ENCODE results near the gene FAM131C. TPM values are rescaled to one million over a fixed set of nuclear protein-coding genes. Genes with fewer than 3 reads are reported as not detected.

The FAM131C gene
- polyA plus RNA-seq, 1 donor from 2014 or later: 0.97 TPM

DNA sequence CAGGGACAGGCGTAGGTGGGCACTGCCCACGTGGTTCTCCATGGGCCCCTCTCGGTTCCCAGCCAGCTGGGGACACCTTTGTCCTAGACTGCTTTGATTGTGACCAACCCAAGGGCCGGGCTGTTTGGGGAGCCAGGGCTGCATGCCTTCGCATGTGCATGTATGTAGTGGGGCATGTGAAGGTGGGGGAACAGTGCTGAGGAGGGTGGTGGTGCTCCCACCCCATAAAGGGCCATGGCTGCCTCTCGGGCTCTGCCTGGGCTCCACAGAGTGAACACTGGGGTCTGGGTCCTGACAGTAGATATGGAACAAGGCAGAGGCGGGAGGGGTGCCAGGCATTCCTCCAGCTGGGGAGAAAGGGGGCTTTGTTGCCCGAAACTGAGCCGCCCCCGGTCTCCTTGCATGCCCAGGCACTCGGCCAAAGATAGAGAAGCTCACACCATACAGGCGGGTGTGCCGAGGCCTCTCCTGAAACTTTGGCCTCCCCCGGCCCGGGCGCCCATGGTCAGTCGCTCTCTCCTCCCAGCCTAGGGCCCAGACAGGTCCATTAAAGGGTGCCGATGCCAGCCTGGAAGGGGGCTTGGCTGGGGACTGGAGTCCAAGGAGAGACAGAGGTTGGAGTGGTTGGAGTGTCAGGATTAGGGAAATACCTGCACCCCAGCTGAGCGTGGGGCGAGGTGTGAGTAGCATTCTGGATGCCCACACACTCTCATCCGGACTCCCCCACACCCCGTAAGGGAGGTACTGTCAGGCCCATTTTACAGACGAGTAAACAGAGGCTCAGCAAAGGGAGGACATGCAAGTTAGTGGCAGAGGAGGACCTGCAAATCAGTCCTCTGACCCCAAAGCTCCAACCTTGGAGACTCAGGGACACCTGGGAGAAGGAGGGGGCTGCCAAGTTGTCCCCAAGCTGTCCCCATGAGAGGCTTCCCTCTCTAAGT lies 41.3 kb upstream of the FAM131C start:
- Histone ChIP-seq H3K9me2 (ENCODE audit: insufficient read depth, low read length) (no peaks in the 10 kb centered on the region), H3K9me3 (ENCODE audit: low read length) (no peaks in the 10 kb centered on the region), H3K79me2 (replicated peaks; ENCODE audit: insufficient read depth, low read length) (no peaks in the 10 kb centered on the region), H3F3A (ENCODE audit: insufficient read depth, low read length, poor library complexity, severe bottlenecking) (no peaks in the 10 kb centered on the region), H3K27ac (ENCODE audit: low read length) (no peak overlapping the region), H3K9ac (ENCODE audit: low read length) (no peak overlapping the region), H2AFZ (ENCODE audit: low read depth, low read length) (no peak overlapping the region), H3K27me3 (ENCODE audit: insufficient read depth, low read depth, low read length) (no peaks in the 10 kb centered on the region), H3K36me3 (ENCODE audit: insufficient read depth, low read length) (no peaks in the 10 kb centered on the region), H4K20me1 (ENCODE audit: insufficient read depth) (no peaks in the 10 kb centered on the region), H3K4me3 (ENCODE audit: low read length) (no peak overlapping the region), H3K4me2 (ENCODE audit: low read length) (no peak overlapping the region)
- TF ChIP-seq, protein P1, sequence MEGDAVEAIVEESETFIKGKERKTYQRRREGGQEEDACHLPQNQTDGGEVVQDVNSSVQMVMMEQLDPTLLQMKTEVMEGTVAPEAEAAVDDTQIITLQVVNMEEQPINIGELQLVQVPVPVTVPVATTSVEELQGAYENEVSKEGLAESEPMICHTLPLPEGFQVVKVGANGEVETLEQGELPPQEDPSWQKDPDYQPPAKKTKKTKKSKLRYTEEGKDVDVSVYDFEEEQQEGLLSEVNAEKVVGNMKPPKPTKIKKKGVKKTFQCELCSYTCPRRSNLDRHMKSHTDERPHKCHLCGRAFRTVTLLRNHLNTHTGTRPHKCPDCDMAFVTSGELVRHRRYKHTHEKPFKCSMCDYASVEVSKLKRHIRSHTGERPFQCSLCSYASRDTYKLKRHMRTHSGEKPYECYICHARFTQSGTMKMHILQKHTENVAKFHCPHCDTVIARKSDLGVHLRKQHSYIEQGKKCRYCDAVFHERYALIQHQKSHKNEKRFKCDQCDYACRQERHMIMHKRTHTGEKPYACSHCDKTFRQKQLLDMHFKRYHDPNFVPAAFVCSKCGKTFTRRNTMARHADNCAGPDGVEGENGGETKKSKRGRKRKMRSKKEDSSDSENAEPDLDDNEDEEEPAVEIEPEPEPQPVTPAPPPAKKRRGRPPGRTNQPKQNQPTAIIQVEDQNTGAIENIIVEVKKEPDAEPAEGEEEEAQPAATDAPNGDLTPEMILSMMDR (IDR thresholded peaks at IDR 0.05; ENCODE audit: poor library complexity, severe bottlenecking): no peak
- no peak for TF ChIP-seq RAD21 (conservative IDR thresholded peaks at IDR 0.05)
- no peak for TF ChIP-seq EZH2 (IDR thresholded peaks at IDR 0.05; ENCODE audit: borderline replicate concordance, insufficient read depth, low read length, poor library complexity, severe bottlenecking)
- no peak for TF ChIP-seq SMC3 (conservative IDR thresholded peaks at IDR 0.05; ENCODE audit: poor library complexity)
- TF ChIP-seq, protein P2, sequence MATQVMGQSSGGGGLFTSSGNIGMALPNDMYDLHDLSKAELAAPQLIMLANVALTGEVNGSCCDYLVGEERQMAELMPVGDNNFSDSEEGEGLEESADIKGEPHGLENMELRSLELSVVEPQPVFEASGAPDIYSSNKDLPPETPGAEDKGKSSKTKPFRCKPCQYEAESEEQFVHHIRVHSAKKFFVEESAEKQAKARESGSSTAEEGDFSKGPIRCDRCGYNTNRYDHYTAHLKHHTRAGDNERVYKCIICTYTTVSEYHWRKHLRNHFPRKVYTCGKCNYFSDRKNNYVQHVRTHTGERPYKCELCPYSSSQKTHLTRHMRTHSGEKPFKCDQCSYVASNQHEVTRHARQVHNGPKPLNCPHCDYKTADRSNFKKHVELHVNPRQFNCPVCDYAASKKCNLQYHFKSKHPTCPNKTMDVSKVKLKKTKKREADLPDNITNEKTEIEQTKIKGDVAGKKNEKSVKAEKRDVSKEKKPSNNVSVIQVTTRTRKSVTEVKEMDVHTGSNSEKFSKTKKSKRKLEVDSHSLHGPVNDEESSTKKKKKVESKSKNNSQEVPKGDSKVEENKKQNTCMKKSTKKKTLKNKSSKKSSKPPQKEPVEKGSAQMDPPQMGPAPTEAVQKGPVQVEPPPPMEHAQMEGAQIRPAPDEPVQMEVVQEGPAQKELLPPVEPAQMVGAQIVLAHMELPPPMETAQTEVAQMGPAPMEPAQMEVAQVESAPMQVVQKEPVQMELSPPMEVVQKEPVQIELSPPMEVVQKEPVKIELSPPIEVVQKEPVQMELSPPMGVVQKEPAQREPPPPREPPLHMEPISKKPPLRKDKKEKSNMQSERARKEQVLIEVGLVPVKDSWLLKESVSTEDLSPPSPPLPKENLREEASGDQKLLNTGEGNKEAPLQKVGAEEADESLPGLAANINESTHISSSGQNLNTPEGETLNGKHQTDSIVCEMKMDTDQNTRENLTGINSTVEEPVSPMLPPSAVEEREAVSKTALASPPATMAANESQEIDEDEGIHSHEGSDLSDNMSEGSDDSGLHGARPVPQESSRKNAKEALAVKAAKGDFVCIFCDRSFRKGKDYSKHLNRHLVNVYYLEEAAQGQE (IDR thresholded peaks at IDR 0.05; ENCODE audit: borderline replicate concordance): no peak
- no peak for TF ChIP-seq POLR2AphosphoS5 (IDR thresholded peaks at IDR 0.05)
- no peak for TF ChIP-seq EP300 (conservative IDR thresholded peaks at IDR 0.05; ENCODE audit: poor library complexity, severe bottlenecking)
- no peak for TF ChIP-seq MXI1 (conservative IDR thresholded peaks at IDR 0.05; ENCODE audit: poor library complexity, severe bottlenecking)
- TF ChIP-seq TAF1 (IDR thresholded peaks at IDR 0.05; ENCODE audit: low read depth): no peak

DNA sequence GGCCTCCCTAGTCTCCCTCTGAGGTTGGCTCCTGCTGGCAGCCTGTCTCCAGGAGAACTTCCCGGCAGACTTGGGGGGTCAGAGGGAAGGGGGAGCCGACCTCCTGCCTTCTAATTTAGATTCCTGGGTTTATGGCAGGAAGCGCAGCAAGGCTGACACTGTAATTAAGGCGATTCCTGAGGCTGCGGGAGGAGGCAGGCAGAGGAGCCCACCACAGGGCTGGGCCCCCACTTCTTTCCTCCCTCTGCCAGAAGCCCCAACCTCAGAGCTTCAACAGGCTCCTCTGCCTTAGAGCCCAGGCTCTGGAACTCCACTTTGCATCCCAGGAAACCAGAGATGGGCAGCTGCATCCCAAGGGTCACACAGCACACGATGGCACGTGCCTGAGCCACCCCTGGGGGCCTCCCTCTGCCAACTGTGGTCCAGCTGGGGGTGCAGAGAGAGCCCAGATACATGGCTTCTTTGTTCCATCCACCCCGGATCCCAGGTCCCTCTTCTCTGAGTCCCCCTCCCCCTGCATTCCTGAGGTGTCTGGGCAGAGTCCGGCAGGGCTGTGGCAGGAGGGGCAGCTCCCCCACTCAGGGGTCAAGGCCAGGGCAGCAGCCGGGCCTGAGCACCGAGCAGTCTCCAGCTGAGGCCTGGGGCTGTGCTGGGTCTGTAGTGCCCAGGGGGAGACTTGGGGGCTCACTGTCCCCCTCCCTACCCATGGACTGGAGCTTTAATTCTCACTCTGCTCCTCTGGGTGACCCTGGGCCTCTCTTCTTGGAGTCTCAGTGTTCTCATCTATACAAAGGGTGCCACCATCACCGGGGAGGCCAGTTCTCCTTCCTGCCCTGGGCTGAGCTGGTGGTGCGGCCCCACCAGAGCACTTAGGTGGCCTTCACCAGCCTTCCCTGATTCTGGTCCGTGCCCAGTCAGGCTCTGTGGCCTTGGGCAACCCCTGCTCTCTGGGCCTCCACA lies 39.4 kb upstream of the FAM131C start:
- Histone ChIP-seq H3K79me2 (replicated peaks; ENCODE audit: insufficient read depth, low read length) (no peaks in the 10 kb centered on the region), H2AFZ (ENCODE audit: low read depth, low read length) (no peak overlapping the region), H3K36me3 (ENCODE audit: insufficient read depth, low read length) (no peaks in the 10 kb centered on the region), H3F3A (ENCODE audit: insufficient read depth, low read length, poor library complexity, severe bottlenecking) (no peaks in the 10 kb centered on the region), H3K9ac (ENCODE audit: low read length) (no peak overlapping the region), H3K27ac (ENCODE audit: low read length) (no peak overlapping the region), H3K4me2 (ENCODE audit: low read length) (no peak overlapping the region), H3K27me3 (ENCODE audit: insufficient read depth, low read depth, low read length) (no peaks in the 10 kb centered on the region), H3K9me2 (ENCODE audit: insufficient read depth, low read length) (no peaks in the 10 kb centered on the region), H3K4me3 (ENCODE audit: low read length) (no peak overlapping the region), H4K20me1 (ENCODE audit: insufficient read depth) (no peaks in the 10 kb centered on the region), H3K9me3 (ENCODE audit: low read length) (no peaks in the 10 kb centered on the region)
- TF ChIP-seq SMC3 (conservative IDR thresholded peaks at IDR 0.05; ENCODE audit: poor library complexity) (no peak), POLR2AphosphoS5 (IDR thresholded peaks at IDR 0.05) (no peak), EP300 (conservative IDR thresholded peaks at IDR 0.05; ENCODE audit: poor library complexity, severe bottlenecking) (no peak), MXI1 (conservative IDR thresholded peaks at IDR 0.05; ENCODE audit: poor library complexity, severe bottlenecking) (no peak), EZH2 (IDR thresholded peaks at IDR 0.05; ENCODE audit: borderline replicate concordance, insufficient read depth, low read length, poor library complexity, severe bottlenecking) (no peak), TAF1 (IDR thresholded peaks at IDR 0.05; ENCODE audit: low read depth) (no peak), RAD21 (conservative IDR thresholded peaks at IDR 0.05) (no peak)
- TF ChIP-seq, protein P1 (IDR thresholded peaks at IDR 0.05; ENCODE audit: poor library complexity, severe bottlenecking): no peak
- TF ChIP-seq, protein P2 (IDR thresholded peaks at IDR 0.05; ENCODE audit: borderline replicate concordance): no peak

All from neural cell (in vitro differentiated cells).